Measurements from ENCODE around the gene FAM117A. TPM values are rescaled to one million over a fixed set of nuclear protein-coding genes. Genes with fewer than 3 reads are reported as not detected.

FAM117A gene
- polyA plus RNA-seq, 1 of the 3 experiments (the other 2 are of a cell fraction), result 7.8 TPM

DNA sequence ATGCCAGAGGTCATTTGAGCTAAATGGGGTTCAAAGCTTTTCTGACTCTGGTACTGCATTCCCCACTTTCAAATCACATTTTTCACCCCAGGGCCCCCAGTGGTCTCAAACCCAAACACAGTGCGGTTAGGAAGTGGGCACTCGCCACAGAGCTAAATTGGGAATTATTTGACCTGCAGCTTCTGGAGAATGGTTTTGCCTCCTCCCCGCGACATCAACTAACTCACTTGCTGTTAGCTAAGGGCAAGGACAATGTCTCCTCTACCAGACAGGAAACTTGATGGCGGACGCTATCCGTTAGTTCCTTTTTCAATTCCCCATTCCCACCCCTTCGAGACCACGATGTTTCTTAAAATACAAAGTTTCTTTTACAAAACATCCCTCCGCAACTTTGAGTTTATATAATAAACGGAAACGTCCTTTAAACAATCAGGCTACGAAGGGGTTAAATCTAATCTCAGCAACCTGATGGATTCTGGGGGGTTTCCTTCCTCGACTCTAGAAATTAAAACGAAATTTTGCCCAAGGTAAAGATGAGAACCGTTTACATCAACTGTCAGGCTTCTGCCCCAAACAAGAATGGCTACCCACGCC lies 24.1 kb upstream of the FAM117A start:
- Histone ChIP-seq H3K4me2 (peak overlapping the region; percentile 91), H3F3A (replicated peaks; ENCODE audit: insufficient read depth) (no peaks in the 10 kb centered on the region), H3K9ac (peak overlapping the region; percentile 99), H3K9me3 (no peaks in the 10 kb centered on the region), H3K4me3 (ENCODE audit: low read depth in 2 of 2, low read length in 1 of 2) (peak overlapping the region; percentile 92 to 99), H3K27me3 (ENCODE audit: insufficient read depth) (no peaks in the 10 kb centered on the region), H3K36me3 (replicated peaks in 1 of 2; ENCODE audit: control insufficient read depth in 1 of 2, insufficient read depth in 2 of 2, low read length in 1 of 2) (peaks cover 17 to 27% of the 10 kb centered on the region in 2 experiments), H3K79me2 (ENCODE audit: insufficient read depth) (peaks cover 42% of the 10 kb centered on the region), H3K9me2 (no peaks in the 10 kb centered on the region), H3K27ac (ENCODE audit: low read depth in 2 of 2, low read length in 1 of 2) (peak overlapping the region; percentile 90 to 97), H2AFZ (ENCODE audit: low read depth) (peak overlapping the region; percentile 95), H4K20me1 (ENCODE audit: insufficient read depth) (peaks cover 38% of the 10 kb centered on the region), H3K4me1 (ENCODE audit: control insufficient read depth in 1 of 2, insufficient read depth in 2 of 2, low read depth in 1 of 2, low read length in 1 of 2) (peaks cover 13 to 16% of the 10 kb centered on the region in 2 experiments)
- TF ChIP-seq EP300 (IDR thresholded peaks at IDR 0.05; ENCODE audit: borderline replicate concordance in 1 of 2, low read depth in 1 of 2, low read length in 1 of 2) (peak in 1 of 2 experiments; percentile 34; a peak in 2 of 4 replicates), TEAD4 (IDR thresholded peaks at IDR 0.05; ENCODE audit: borderline replicate concordance, insufficient read depth) (no peak), FOXJ3 (CRISPR knock-in tag; IDR thresholded peaks at IDR 0.05) (no peak), NRF1 (IDR thresholded peaks at IDR 0.05; ENCODE audit: low read depth, low read length) (no peak), RFX5 (IDR thresholded peaks at IDR 0.05; ENCODE audit: low read length) (0 out of 2 replicates have a peak, but pooled peaks have one; percentile 40), JUND (IDR thresholded peaks at IDR 0.05) (no peak), FOSL2 (IDR thresholded peaks at IDR 0.05; ENCODE audit: borderline replicate concordance, low read depth) (no peak), SIN3A (IDR thresholded peaks at IDR 0.05; ENCODE audit: borderline replicate concordance, low read depth, low read length) (peak; percentile 30; the same call in 1 of the 2 replicates), GABPA (IDR thresholded peaks at IDR 0.05; ENCODE audit: low read depth) (no peak), RAD21 (IDR thresholded peaks at IDR 0.05; ENCODE audit: low read length) (no peak), MXI1 (IDR thresholded peaks at IDR 0.05; ENCODE audit: low read depth, low read length) (peak; percentile 60; the same call in 1 of the 2 replicates), FOXM1 (IDR thresholded peaks at IDR 0.05; ENCODE audit: low read depth) (no peak), POLR2AphosphoS5 (IDR thresholded peaks at IDR 0.05; ENCODE audit: low read depth, low read length) (no peak), SMC3 (IDR thresholded peaks at IDR 0.05; ENCODE audit: low read depth, low read length) (no peak), NFIC (IDR thresholded peaks at IDR 0.05; ENCODE audit: borderline replicate concordance) (no peak), CTCF (IDR thresholded peaks at IDR 0.05) (no peak), RXRA (IDR thresholded peaks at IDR 0.05; ENCODE audit: borderline replicate concordance, low read depth) (no peak), ZBTB33 (IDR thresholded peaks at IDR 0.05; ENCODE audit: borderline replicate concordance, low read depth) (no peak), ELF1 (IDR thresholded peaks at IDR 0.05) (no peak), YY1 (IDR thresholded peaks at IDR 0.05; ENCODE audit: low read depth) (no peak)
- TF ChIP-seq, protein P1, sequence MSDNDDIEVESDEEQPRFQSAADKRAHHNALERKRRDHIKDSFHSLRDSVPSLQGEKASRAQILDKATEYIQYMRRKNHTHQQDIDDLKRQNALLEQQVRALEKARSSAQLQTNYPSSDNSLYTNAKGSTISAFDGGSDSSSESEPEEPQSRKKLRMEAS (IDR thresholded peaks at IDR 0.05; ENCODE audit: low read depth), result no peak
- TF ChIP-seq, protein P2, sequence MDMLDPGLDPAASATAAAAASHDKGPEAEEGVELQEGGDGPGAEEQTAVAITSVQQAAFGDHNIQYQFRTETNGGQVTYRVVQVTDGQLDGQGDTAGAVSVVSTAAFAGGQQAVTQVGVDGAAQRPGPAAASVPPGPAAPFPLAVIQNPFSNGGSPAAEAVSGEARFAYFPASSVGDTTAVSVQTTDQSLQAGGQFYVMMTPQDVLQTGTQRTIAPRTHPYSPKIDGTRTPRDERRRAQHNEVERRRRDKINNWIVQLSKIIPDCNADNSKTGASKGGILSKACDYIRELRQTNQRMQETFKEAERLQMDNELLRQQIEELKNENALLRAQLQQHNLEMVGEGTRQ (IDR thresholded peaks at IDR 0.05; ENCODE audit: borderline replicate concordance, low read depth, low read length), result no peak
- TF ChIP-seq, protein P3, sequence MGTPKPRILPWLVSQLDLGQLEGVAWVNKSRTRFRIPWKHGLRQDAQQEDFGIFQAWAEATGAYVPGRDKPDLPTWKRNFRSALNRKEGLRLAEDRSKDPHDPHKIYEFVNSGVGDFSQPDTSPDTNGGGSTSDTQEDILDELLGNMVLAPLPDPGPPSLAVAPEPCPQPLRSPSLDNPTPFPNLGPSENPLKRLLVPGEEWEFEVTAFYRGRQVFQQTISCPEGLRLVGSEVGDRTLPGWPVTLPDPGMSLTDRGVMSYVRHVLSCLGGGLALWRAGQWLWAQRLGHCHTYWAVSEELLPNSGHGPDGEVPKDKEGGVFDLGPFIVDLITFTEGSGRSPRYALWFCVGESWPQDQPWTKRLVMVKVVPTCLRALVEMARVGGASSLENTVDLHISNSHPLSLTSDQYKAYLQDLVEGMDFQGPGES (IDR thresholded peaks at IDR 0.05; ENCODE audit: low read depth, low read length), result no peak
- POLR2A ChIA-PET, result interaction anchor here (0.5 to 2.5 kb wide), 7 partner anchors 11 to 851 kb away, joined by 3 to 15 read pairs (median 4); partner anchors contain the start of genes FAM117A and SLC35B1
- CTCF ChIA-PET, result interaction anchor here (0.7 to 2.0 kb wide), 13 partner anchors 9 to 1802 kb away, joined by 3 to 11 read pairs (median 4); no protein-coding TSS in a partner anchor
- peak; percentile 21 for DNase-seq
- 10% methylated on average over 17 of the region's 17 CpGs for WGBS (ENCODE audit: low lambda C conversion rate)
